HG02885 (cell line): Measurements from ENCODE around the gene P3H4.

ENCODE experiments used
- ATAC-seq: cut with Tn5 transposase; IDR thresholded peaks from one replicate; pipeline ENCODE4 v1.9.1; 2021; ENCODE audit warnings: mild to moderate bottlenecking; ENCODE audit not compliant: unreplicated experiment, poor library complexity

P3H4 gene

GRCh38 chr17:41773731-41774193, 38.0 kb downstream of the P3H4 start:
- no peak for ATAC-seq

GRCh38 chr17:41773190-41773588, 38.6 kb downstream of the P3H4 start:
- ATAC-seq = no peak

GRCh38 chr17:41772586-41773189, 39.1 kb downstream of the P3H4 start:
- no peak for ATAC-seq

- no peak for ATAC-seq
Observed at GRCh38 chr17:41772218-41772585, 39.5 kb downstream of the P3H4 start.

- ATAC-seq = no peak
Observed at GRCh38 chr17:41771389-41772206, 40.2 kb downstream of the P3H4 start.

GRCh38 chr17:41769985-41770384, 41.8 kb downstream of the P3H4 start:
- ATAC-seq = no peak

- no peak for ATAC-seq
Observed at GRCh38 chr17:41769346-41769862, 42.3 kb downstream of the P3H4 start.

GRCh38 chr17:41768682-41769288, 43.0 kb downstream of the P3H4 start:
- no peak for ATAC-seq

- no peak for ATAC-seq
Observed at GRCh38 chr17:41767324-41768042, 44.3 kb downstream of the P3H4 start.

GRCh38 chr17:41766135-41766534, 45.6 kb downstream of the P3H4 start:
- ATAC-seq = no peak

GRCh38 chr17:41763327-41763726, 48.4 kb downstream of the P3H4 start:
- ATAC-seq = no peak

GRCh38 chr17:41762841-41763240, 48.9 kb downstream of the P3H4 start:
- ATAC-seq = no peak

GRCh38 chr17:41762391-41762790, 49.4 kb downstream of the P3H4 start:
- no peak for ATAC-seq

- no peak for ATAC-seq
Observed at GRCh38 chr17:41760878-41761277, 50.9 kb downstream of the P3H4 start.

- ATAC-seq = no peak
Observed at GRCh38 chr17:41758601-41759000, 53.1 kb downstream of the P3H4 start.

GRCh38 chr17:41754066-41754465, 57.7 kb downstream of the P3H4 start:
- no peak for ATAC-seq
